HG03097 (cell line): ENCODE results near the gene VPS72.
"Not testable (repeated sequence)": the region's sequence is repeated elsewhere in the genome, so short reads cannot be mapped to it uniquely, and the experiment has no call there.

ENCODE experiments used
- ATAC-seq: cut with Tn5 transposase; IDR thresholded peaks from one replicate; pipeline ENCODE4 v1.9.1; 2021; ENCODE audit not compliant: unreplicated experiment, low FRiP score

The VPS72 gene, protein sequence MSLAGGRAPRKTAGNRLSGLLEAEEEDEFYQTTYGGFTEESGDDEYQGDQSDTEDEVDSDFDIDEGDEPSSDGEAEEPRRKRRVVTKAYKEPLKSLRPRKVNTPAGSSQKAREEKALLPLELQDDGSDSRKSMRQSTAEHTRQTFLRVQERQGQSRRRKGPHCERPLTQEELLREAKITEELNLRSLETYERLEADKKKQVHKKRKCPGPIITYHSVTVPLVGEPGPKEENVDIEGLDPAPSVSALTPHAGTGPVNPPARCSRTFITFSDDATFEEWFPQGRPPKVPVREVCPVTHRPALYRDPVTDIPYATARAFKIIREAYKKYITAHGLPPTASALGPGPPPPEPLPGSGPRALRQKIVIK

DNA sequence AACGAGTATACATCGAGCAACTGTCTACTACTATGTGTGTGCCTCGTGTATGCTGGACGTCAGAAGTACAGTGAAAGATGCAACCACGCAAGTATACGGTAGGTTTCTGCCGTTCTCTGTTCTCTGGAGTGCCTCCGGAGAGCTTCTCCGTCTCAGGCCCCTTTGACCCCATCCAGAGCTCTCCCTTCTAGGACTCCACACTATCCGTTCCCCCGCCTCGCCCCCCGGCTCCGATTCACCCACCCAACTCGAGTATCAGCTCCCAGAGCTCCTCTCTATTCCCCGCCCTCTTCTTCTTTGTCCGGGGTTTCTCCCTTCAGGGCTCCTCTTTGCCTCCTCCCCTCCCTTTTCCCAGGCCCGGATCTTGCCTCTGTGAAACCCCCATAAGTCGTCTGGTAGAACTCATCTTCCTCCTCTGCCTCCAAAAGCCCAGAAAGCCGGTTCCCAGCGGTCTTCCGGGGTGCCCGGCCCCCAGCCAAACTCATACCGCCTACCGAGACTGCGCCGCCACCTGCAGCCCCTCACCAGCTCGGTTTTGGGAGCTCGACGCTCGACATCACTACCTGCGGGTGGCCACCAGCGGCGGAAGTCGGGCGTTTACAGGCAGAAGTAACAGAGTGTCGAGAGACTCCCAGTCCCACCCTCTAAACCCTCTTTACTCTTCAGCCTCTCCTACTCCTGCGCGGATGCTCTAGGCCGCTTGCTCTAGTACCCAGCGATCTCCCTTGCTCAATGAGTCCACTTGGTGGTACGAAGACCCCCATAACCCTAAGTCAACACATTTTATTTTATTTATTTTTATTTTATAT lies at the start of gene VPS72:
Gene VPS72, minus strand, starts transcription at position 561 of the 809 bp plus-strand sequence. Its CDS starts 76 bp downstream, at position 485.
- ATAC-seq: peak; percentile 77

DNA sequence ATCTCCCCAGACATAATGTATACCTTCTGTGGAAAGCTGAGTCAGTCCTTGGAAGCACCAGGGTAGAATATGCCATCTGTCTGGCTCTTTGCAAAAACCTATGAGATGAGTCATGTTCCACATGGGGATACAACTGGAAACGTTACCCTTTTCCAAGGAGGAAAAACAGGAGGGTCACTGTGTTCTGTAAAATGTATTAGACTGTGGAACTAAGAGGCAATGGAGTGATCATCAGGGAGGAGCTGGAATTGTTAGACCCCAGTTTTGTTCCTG lies 48.4 kb upstream of the VPS72 start:
- ATAC-seq: no peak

DNA sequence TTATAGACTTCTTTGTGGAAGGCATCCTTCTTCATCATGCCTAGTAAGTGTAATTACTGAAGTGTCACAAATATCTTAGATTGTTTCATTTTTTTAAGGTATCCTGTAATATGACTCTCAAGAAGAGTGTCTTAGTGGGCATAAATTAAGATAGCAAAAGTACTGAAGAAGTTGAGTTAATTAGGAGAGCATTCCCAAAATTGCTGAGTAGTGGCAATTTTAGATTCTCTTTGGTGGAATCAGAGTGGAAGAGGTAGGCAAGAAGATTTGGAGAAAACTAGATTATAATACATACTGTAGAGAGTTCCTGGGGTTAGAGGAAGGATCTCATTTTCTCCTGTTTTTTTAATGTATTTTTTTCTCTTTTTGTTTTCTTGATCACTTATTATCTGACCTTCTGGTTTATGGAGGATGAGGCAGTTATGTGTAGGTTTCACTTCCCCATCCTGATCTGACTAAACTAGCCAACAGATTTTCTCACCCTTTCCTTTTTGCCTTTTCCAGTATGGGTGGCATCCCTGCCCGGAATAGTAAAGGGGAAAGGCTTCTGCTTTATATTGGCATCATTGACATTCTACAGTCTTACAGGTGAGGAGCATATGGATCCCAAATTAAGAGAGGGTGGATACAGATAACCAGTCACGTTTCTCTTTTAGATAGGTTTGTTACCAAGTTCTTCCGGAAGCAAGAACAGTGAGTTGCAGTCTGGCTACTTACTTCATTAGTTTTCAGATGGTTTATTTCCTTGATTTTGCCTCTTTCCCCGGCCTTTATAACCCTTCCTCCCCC lies 47.9 kb upstream of the VPS72 start:
- no peak for ATAC-seq

DNA sequence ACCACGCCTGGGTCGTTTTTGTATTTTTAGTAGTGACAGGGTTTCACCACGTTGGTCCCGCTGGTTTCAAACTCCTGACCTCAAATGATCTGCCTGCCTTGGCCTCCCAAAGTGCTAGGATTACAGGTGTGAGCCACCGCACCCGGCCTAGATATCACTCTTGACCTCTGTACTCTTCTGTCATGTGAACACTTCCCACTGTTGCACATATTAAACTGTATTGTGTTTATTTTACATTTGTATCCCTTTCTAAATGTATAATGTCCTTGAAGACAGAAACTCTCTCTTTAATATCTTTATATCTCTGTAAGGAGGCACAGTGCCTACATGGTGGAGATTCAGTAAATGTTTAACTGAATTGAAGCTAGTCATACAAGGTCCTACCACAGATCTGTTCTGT lies 45.2 kb upstream of the VPS72 start:
- ATAC-seq: no peak

DNA sequence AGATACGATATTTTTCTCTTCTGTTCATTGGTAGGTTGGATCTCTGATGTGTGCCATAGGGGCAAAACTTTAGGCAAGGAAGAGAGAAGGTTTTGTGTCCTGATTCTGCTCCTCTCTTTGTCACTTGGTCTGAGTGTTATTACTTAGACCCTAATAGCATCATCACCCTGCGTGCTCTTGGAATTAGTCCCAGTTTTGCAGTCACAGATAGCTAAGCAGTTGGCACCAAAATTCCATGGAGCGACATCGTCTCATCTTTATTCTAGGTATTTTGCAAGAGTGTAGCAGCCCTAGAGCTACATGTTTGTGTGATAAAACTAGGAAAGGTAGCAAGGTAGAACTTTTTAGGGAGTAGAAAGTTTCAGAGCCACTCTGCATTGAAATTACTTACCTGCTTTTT lies 32.1 kb upstream of the VPS72 start:
- no peak for ATAC-seq

DNA sequence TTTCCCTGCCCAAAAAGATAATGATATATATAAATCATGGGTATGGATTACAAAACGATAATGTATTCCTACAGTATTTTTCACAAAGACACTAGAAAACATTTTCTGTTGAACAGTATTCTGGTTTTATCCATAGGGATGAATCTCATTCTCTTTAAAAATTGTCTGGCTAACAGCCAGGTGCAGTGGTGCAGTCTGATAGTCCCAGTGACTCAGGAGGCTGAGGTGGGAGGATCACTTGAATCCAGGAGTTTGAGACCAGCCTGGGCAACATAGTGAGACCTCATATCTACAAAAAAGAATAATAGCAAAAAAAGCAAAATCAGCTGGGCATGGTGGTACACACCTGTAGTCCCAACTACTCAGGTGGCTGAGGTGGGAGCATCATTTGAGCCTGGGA lies 31.6 kb upstream of the VPS72 start:
- no peak for ATAC-seq

DNA sequence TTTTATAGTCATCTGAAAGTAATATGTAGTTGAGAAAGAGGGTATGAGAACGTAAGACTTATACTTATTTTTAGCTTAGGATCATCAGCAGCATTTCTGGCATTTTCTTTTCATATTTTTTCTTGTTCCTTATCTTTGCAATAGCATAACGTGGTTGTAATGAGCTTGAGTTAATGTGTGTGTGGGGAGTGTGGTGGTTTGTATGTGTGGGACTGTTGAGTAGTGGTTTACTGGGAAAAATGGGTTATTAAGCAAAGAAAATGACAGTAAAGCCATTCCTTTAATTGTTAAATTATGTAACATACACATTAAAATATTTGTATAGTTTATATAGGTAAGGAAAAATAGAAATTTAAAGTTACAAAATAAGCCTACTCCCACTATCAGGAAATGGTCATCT lies 23.6 kb upstream of the VPS72 start:
- no peak for ATAC-seq

DNA sequence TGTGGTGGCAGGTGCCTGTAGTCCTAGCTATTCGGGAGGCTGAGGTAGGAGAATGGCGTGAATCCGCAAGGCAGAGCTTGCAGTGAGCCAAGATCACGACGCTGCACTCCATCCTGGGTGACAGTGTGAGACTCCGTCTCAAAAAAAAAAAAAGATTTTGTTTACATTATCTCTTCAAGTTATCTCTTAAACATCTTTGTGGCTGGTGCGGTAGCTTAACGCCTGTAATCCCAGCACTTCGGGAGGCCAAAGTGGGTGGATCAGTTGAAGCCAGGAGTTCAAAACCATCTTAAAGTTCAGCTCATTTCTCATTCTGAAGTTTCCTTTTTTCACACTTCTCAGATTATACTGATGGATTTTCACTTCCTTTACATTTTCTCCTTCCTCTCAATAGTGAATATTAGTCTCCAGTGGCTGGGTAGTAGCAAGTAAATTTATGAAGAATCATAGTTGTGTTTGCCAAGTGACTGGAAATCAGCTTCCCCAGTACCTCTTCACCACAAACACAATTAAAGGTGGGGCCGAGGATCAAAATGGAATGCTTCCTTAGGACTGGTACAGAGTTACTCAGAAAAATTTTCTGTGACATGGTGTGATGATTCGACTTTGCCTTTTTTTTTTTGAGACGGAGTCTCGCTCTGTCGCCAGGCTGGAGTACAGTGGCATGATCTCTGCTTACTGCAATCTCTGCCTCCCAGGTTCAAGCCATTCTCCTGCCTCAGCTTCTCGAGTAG lies 22.1 kb upstream of the VPS72 start:
- ATAC-seq: no peak

DNA sequence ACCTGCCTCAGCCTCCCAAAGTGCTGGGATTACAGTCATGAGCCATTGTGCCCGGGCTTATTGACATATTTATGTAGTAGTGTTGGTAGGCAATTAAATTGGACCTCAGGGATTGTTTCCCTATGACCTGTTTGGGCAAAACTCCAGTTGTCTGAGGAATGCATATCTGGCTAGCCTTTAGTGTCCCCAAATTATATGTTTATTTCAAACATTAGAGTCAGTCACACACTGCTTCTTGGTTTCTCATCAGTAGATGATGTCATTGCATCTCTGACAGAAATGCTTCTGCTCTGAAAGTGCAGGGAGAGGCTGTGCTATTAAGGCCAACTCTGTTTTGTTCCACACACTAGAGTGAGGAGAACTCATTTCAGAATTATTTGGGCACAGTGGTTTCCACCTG lies 20.8 kb upstream of the VPS72 start:
- no peak for ATAC-seq

DNA sequence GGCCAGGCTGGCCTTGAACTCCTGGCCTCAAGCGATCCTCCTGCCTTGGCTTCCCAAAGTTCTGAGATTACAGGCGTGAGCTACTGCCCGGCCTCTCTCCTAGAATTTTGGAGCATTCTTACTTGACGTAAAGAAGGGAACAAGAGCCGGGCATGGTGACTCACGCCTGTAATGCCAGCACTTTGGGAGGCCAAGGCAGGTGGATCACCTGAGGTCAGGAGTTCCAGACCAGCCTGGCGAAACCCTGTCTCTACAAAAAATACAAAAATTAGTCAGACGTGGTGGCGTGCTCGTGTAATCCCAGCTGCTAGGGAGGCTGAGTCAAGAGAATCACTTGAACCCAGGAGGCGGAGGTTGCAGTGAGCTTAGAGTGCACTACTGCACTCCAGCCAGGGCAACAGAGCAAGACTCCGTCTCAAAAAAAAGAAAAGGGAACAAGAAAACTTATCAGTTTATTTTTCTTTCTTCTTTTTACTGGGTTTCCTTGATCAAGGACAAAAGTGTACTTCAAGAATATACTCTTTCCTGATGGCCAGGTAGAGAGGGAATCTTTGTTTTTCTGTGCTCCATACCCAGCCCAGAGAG lies 15.5 kb upstream of the VPS72 start:
- ATAC-seq: not testable (repeated sequence)

DNA sequence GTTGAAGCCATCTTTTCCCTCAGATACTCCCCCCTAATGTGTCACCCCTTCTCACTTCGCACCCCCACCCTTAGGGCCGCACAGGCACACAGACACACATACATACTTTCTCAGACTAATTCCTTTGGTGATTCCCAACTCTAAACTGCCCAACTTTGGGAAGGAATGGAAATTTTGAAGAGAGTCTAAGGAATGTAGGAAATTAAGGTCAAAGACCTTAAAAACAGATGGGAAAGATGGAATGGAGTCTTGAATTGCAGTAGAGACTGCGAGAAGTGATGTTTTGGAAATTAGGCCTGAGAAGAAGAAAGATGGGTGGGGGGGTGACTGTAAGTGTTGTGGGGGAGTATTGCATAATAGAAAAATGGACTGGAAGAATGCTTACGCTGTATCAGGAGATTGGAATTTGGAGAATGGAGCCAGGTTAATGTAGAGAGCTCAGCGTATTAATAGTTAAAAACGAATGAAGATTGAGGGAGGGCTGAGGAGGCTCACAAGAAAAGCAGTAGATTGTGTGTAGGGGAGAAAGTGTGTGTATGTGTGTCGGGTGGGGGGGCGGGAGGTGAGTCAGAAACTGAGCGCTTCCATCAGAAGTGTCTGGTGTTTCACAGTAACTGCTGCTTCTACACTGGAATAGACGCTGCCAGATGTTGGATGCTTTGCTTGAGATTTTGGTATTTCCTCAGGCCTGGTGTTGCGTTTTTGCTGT lies 10.0 kb upstream of the VPS72 start:
- no peak for ATAC-seq

DNA sequence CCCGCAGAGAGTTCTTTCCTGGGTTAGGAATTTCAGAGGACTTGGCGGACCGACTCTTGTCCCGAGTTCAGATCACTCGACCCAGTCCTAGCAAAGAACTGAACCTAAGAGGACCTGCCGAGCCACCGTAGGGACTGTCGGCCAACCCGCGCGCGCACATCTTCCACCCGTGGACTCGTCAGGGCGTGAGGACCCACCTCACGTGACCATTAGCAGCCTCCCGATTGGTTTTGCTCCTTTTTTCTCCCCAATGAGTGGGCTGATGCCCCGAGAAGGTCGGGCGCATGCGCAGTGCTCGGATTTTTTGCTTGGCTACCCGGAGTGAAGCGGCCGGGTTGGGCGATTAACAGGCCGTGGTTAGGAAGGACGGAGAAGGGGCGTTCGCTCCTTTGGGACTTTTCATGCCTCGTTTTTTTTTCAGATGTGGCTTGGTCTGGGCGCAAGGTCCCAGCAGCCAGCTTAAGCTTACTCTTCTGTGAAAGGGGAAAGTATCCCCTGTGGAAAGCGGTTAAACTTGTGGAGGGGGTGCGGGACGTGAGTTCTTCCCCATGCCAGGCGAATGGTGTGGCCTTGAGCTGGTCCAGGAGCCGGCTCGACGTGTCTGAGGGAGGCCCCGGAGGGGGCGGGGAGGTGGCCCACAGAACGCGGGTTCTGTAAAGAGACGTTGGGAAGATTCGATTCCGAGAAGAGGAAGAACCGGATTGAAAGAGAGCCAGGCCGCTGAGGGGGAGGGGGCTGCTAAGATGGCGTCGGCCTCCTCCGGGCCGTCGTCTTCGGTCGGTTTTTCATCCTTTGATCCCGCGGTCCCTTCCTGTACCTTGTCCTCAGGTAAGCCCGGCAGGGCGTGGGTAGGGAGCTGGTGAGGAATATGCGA lies 8.5 kb upstream of the VPS72 start, which contains the start of gene PIP5K1A:
Gene PIP5K1A, plus strand, starts transcription at position 299 of the 874 bp plus-strand sequence. Its CDS starts 445 bp downstream, at position 744.
- ATAC-seq: peak; percentile 88

DNA sequence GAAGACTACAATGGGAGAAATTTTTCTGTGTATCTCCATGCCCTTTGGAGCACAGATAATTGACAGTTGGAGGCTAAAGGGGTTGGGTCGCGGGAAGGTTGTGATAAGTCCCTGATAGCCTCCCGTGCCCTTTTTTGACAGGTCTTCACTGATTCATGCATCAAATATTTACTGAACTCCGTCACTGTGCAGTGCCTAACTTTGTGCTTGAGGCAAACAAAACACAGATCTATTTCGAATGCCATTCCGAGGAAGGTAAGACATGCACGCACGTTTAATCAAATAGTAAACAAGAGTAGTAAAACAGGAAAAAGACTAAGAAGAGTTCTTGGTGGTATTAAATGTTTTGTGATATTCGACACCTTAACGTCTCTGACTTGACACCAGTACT lies 7.9 kb upstream of the VPS72 start:
- no peak for ATAC-seq

DNA sequence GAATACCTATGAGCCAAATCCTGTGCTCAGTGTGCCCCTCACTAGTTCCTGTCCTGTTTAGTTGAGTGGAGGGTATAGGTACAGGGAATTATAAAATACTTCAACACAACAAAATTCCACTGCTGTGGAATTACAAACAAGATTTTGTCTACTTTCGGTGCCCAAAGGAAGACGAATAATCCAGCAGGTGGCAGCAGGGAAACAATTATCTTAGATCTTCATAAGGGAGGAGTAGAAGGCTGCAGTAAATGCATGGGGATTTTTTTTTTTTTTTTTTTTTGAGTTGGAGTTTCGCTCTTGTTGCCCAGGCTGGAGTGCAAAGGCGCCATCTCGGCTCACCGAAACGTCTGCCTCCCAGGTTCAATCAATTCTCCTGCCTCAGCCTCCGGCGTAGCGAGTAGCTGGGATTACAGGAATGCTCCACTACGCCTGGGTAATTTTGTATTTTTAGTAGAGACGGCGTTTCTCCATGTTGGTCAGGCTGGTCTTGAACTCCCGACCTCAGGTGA lies 6.3 kb upstream of the VPS72 start:
- no peak for ATAC-seq

DNA sequence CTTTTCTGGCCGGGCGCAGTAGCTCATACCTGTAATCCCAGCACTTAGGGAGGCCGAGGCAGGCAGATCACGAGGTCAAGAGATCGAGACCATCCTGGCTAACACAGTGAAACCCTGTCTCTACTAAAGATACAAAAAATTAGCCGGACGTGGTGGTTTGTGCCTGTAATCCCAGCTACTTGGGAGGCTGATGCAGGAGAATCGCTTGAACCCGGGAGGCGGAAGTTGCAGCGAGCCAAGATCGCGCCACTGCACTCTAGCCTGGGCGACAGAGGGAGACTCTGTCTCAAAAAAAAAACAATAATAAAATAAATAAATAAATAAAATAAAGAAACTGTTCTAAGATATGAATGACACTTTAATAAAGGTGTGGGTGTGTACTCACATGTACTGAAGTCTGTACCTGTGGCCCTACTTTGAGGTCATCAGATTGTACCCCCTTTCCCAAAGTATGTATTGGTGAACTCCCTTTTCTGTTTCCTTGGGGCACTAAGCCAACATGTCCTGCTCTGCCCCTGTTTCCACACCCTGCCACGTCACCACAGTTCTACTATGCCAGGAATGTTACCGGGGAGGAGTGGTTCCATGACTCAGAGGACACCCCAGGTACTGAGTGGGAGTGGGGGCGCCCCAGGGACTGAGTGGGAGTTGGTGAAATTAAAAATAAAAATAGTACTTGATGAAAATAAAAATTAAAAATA lies 5.0 kb upstream of the VPS72 start:
- ATAC-seq: not testable (repeated sequence)

DNA sequence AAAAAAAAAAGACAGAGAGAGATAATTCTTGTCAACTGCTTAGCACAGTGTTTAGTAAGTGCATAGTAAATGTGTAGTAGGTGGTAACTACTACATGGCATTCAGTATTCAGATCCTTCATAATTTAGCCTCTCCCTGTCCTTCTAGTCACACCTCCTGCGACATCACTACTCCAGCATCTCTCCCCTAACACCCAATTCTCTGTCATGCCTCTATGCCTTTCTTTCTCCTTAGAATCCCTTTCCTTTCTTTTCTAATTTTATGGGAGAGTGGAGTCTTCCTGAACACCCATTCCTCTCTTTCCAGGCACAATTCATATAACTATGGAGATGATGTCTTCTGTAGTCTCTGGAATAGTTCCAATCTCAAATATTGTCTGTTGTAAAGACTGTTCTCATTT lies 3.9 kb upstream of the VPS72 start:
- ATAC-seq: no peak

DNA sequence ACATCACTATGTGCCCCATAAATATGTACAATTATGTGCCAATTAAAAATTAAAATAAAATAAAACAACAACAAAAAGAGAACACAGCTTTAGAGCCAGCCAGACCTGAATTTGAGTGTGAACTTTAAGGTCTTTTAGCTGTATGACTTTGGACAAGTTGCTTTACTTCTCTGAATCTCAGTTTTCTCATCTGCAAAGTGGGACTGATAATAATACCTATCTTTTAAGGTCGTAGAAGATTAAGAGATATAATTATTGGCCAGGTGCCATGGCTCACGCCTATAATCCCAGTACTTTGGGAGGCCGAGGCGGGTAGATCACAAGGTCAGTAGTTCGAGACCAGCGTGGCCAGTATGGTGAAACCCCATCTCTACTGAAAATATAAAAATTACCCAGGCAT lies 3.3 kb upstream of the VPS72 start:
- ATAC-seq: no peak

DNA sequence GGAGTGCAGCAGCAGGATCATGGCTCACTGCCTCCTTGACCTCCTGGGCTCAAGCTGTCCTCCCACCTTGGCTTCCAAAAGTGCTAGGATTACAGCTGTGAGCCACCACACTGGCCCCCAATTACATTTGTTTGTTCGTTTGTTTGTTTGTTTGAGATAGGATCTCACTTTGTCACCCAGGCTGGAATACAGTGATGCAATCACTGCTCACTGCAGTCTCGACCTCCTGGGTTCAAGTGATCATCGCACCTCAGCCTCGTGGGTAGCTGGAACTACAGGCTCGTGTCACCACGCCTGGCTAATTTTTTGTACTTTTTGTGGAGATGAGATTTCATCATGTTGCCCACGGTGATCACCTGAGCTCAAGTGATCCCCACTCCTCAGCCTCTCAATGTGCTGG lies 2.0 kb upstream of the VPS72 start:
- ATAC-seq: no peak
